ES-I3 (cell line): ENCODE results near the gene PPP1R14C.
A peak's percentile ranks its signal among the peaks of the same experiment; 100 is the strongest.

ENCODE experiments used
- H3K36me3 ChIP-seq: 2 replicates; pipeline ENCODE4 v1.6.1; 2013; ENCODE audit warnings: mild to moderate bottlenecking, low read length, control low read depth, moderate library complexity; ENCODE audit not compliant: insufficient read depth
- H3K4me1 ChIP-seq: 2 replicates; pipeline ENCODE4 v1.6.1; 2013; ENCODE audit warnings: mild to moderate bottlenecking, control low read depth, low read length; ENCODE audit not compliant: insufficient read depth
- H3K9ac ChIP-seq: 2 replicates; pipeline ENCODE4 v1.6.1; 2013; ENCODE audit warnings: low read depth, mild to moderate bottlenecking, low read length, moderate library complexity
- H3K9me3 ChIP-seq: 2 replicates; pipeline ENCODE4 v1.6.1; 2013; ENCODE audit warnings: mild to moderate bottlenecking, low read length, moderate library complexity; ENCODE audit not compliant: control insufficient read depth, insufficient read depth

Gene PPP1R14C, protein sequence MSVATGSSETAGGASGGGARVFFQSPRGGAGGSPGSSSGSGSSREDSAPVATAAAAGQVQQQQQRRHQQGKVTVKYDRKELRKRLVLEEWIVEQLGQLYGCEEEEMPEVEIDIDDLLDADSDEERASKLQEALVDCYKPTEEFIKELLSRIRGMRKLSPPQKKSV

GRCh38 chr6:150142670-150143515, at the start of gene PPP1R14C:
TSS of gene PPP1R14C (plus strand) at chr6:150143044. CDS start at chr6:150143193, 149 bp downstream.
- Histone ChIP-seq H3K9me3 (no peaks in the 10 kb centered on the region), H3K9ac (peak within 1 kb of the TSS; percentile 63), H3K36me3 (no peaks in the 10 kb centered on the region), H3K4me1 (peaks cover 8% of the 10 kb centered on the region)

DNA sequence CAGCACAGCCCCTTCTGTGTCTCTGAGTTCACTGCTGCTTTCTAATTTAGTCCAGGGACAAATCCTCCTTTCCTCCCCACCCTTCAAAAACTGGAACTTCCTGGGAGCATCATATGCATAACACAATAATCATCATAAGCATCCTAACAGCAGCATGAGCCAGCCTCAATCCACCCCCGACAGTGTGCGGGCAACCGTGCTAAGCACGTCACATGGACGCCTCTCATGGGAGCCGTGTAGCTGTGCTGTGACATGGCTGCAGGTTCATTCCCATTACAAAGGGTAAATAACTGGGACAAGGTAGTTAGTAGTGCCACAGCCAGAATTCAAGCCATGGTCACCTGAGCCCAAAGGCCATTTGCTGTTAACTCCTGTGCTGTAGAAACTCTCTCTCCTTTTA, 49.4 kb upstream of the PPP1R14C start:
- no peaks in the 10 kb centered on the region for H3K4me1 ChIP-seq
- no peaks in the 10 kb centered on the region for H3K9me3 ChIP-seq
- no peak overlapping the region for H3K9ac ChIP-seq
- no peaks in the 10 kb centered on the region for H3K36me3 ChIP-seq

GRCh38 chr6:150098155-150098554, 44.7 kb upstream of the PPP1R14C start:
- Histone ChIP-seq H3K4me1 (no peaks in the 10 kb centered on the region), H3K9ac (no peak overlapping the region), H3K36me3 (no peaks in the 10 kb centered on the region), H3K9me3 (no peaks in the 10 kb centered on the region)

DNA sequence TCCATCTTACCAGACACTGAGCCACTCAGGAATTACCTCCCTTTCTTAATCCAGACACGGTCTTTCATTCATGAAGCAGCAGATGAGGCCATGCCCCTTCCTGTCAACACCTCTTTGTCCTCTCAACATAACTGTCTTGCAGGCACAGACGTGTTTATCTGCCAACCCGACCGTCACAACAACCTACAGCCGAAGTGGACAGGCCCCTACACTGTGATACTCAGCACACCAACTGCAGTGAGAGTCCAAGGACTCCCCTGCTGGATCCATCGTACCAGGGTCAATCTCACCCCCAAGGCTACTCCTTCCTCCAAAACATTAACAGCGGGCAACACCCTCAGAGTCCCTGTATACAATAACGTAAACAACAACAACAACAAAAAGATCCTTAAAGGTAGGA, 43.3 kb upstream of the PPP1R14C start:
- H3K9me3 ChIP-seq: no peaks in the 10 kb centered on the region
- no peaks in the 10 kb centered on the region for H3K4me1 ChIP-seq
- H3K9ac ChIP-seq: no peak overlapping the region
- no peaks in the 10 kb centered on the region for H3K36me3 ChIP-seq

DNA sequence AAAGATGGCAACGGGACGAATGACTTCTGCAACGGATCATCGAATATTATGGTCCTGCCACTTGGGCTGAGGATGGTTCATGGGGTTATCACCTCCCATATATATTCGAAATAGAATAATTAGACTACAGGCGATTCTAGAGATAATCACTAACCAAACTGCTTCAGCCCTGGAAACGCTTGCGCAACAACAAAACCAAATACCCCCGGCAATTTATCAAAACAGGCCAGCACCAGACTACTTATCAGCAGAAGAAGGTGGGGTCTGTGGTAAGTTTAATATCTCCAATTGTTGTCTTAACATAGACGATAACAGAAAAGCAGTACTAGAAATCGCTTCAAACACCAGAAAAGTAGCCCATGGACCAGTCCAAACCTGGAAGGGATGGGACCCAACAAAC, 42.9 kb upstream of the PPP1R14C start:
- H3K9ac ChIP-seq: no peak overlapping the region
- H3K4me1 ChIP-seq: no peaks in the 10 kb centered on the region
- no peaks in the 10 kb centered on the region for H3K9me3 ChIP-seq
- no peaks in the 10 kb centered on the region for H3K36me3 ChIP-seq

- Histone ChIP-seq H3K4me1 (no peaks in the 10 kb centered on the region), H3K9ac (no peak overlapping the region), H3K36me3 (no peaks in the 10 kb centered on the region), H3K9me3 (no peaks in the 10 kb centered on the region)
These were observed 42.1 kb upstream of the PPP1R14C start for GRCh38 chr6:150100745-150101144.

- Histone ChIP-seq H3K4me1 (no peaks in the 10 kb centered on the region), H3K9ac (no peak overlapping the region), H3K36me3 (no peaks in the 10 kb centered on the region), H3K9me3 (no peaks in the 10 kb centered on the region)
These were observed 40.0 kb upstream of the PPP1R14C start for GRCh38 chr6:150102750-150103270.

DNA sequence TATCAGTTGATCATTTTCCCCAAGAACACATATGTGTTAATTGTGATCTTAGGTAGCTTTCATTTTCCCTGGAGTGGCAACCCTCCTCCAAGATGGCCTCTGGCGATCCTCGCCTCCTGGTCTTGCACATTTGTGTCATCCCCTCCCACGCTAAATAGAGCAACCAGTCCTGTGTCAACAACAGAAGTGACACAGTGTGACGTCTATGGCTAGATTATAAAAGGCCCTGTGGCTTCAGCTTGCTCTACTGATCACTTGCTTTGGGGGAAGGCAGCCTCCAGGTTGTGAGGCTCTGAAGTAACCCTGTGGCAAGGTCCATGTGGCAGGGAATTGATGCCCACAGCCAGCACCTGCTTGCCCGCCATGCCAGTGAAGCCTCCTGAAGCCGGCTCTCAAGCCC, 30.6 kb upstream of the PPP1R14C start:
- Histone ChIP-seq H3K9me3 (no peaks in the 10 kb centered on the region), H3K36me3 (no peaks in the 10 kb centered on the region), H3K9ac (no peak overlapping the region), H3K4me1 (no peaks in the 10 kb centered on the region)

DNA sequence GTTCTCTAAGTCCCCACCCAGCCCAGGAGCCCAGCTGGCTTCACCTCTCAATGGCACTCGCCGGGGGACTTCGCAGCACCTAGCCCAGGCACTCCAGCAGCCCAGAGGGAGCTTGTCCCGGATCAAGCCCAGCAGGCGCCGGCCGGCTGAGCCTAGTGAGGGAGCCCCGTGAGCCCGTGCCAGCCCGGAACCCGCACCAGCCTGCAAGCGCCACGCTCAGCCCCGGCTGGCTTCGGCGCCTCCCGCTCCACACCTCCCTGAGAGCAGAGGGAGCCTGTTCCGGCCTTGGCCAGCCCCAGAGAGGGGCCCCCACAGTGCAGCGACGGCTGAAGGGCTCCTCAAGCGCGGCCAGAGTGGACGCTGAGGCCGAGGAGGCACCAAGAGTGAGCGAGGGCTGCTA, 27.1 kb upstream of the PPP1R14C start:
- no peaks in the 10 kb centered on the region for H3K36me3 ChIP-seq
- no peaks in the 10 kb centered on the region for H3K9me3 ChIP-seq
- H3K9ac ChIP-seq: no peak overlapping the region
- peaks cover 3% of the 10 kb centered on the region for H3K4me1 ChIP-seq

- no peaks in the 10 kb centered on the region for H3K36me3 ChIP-seq
- no peaks in the 10 kb centered on the region for H3K9me3 ChIP-seq
- H3K9ac ChIP-seq: no peak overlapping the region
- peaks cover 3% of the 10 kb centered on the region for H3K4me1 ChIP-seq
These were observed 26.5 kb upstream of the PPP1R14C start for GRCh38 chr6:150116200-150116800.

GRCh38 chr6:150118203-150118602, 24.6 kb upstream of the PPP1R14C start:
- no peaks in the 10 kb centered on the region for H3K36me3 ChIP-seq
- H3K9ac ChIP-seq: no peak overlapping the region
- H3K9me3 ChIP-seq: no peaks in the 10 kb centered on the region
- peaks cover 3% of the 10 kb centered on the region for H3K4me1 ChIP-seq

DNA sequence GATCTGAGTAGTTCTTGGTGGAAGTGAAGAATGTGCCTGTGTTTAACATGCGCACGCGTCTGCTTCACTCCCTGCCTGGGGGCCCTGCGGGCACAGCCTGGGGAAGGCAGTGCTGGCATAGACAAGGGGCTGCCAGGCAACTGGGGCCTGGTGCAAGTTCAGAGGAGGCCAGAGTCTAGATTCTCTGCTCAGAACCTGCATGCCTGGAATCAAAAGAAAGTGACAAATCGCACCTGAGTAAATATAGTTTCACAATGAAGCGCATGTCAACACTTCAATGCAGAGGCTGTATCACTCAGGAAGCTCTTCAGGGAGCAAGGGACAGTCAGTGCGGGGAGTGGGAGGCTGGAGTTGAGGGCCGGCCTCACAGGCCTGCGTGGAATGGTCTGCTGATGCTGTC, 24.2 kb upstream of the PPP1R14C start:
- H3K9me3 ChIP-seq: no peaks in the 10 kb centered on the region
- H3K9ac ChIP-seq: no peak overlapping the region
- H3K36me3 ChIP-seq: no peaks in the 10 kb centered on the region
- H3K4me1 ChIP-seq: peaks cover 3% of the 10 kb centered on the region

- Histone ChIP-seq H3K9me3 (no peaks in the 10 kb centered on the region), H3K9ac (no peak overlapping the region), H3K36me3 (no peaks in the 10 kb centered on the region), H3K4me1 (peaks cover 3% of the 10 kb centered on the region)
These were observed 23.7 kb upstream of the PPP1R14C start for GRCh38 chr6:150119173-150119572.

DNA sequence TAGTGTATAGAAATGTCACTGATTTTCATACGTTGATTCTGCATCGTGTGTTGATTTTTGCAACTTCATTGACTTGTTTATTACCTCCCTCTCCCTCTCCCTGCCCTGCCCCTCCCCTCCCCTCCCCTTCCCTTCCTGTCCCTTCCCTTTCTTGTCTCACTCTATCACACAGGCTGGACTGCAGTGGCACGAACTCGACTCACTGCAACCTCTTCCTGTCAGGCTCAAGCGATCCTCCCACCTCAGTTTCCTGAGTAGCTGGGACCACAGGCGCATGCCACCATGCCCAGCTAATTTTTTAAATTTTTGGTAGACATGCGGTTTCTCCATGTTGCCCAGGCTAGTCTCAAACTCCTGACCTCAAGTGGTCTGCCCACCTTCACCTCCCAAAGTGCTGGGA, 19.2 kb upstream of the PPP1R14C start:
- peaks cover 1% of the 10 kb centered on the region for H3K4me1 ChIP-seq

GRCh38 chr6:150124235-150124634, 18.6 kb upstream of the PPP1R14C start:
- no peaks in the 10 kb centered on the region for H3K36me3 ChIP-seq
- no peaks in the 10 kb centered on the region for H3K4me1 ChIP-seq
- H3K9me3 ChIP-seq: no peaks in the 10 kb centered on the region
- H3K9ac ChIP-seq: no peak overlapping the region

More for the DNA sequence above, 19.2 kb upstream of the PPP1R14C start:
- no peak overlapping the region for H3K9ac ChIP-seq
- H3K9me3 ChIP-seq: no peaks in the 10 kb centered on the region
- no peaks in the 10 kb centered on the region for H3K36me3 ChIP-seq
